ENCODE measurements around the gene MYBPHL.

Gene MYBPHL, protein sequence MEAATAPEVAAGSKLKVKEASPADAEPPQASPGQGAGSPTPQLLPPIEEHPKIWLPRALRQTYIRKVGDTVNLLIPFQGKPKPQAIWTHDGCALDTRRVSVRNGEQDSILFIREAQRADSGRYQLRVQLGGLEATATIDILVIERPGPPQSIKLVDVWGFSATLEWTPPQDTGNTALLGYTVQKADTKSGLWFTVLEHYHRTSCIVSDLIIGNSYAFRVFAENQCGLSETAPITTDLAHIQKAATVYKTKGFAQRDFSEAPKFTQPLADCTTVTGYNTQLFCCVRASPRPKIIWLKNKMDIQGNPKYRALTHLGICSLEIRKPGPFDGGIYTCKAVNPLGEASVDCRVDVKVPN

DNA sequence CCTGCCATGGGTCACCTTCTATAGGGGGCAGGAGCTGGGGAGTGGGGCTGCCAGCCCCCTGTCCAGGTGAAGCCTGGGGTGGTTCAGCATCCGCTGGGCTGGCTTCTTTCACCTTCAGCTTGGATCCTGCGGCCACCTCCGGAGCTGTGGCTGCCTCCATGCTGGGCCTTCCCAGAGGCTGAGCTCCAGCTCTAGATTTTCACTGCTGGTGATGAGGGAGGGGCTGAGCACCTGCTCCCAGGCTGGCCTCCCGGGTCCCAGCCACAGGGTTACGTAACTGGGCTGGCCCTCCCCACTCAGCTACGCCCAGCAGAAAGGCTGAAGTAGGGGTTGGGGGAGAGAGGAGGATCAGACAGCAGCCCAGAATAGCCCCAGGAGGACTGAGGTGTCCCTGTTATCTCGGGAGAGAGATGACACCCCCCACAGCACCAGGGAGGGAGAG, at the start of gene MYBPHL:
MYBPHL (minus strand) TSS at position 180 of the 442 bp plus-strand sequence; CDS start at position 160, 20 bp downstream.
- TF ChIP-seq, protein P1, sequence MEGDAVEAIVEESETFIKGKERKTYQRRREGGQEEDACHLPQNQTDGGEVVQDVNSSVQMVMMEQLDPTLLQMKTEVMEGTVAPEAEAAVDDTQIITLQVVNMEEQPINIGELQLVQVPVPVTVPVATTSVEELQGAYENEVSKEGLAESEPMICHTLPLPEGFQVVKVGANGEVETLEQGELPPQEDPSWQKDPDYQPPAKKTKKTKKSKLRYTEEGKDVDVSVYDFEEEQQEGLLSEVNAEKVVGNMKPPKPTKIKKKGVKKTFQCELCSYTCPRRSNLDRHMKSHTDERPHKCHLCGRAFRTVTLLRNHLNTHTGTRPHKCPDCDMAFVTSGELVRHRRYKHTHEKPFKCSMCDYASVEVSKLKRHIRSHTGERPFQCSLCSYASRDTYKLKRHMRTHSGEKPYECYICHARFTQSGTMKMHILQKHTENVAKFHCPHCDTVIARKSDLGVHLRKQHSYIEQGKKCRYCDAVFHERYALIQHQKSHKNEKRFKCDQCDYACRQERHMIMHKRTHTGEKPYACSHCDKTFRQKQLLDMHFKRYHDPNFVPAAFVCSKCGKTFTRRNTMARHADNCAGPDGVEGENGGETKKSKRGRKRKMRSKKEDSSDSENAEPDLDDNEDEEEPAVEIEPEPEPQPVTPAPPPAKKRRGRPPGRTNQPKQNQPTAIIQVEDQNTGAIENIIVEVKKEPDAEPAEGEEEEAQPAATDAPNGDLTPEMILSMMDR (IDR thresholded peaks at IDR 0.05; ENCODE audit: extremely low read depth, missing control alignments) = no peak
- no peak for DNase-seq (ENCODE audit: low spot score)

DNA sequence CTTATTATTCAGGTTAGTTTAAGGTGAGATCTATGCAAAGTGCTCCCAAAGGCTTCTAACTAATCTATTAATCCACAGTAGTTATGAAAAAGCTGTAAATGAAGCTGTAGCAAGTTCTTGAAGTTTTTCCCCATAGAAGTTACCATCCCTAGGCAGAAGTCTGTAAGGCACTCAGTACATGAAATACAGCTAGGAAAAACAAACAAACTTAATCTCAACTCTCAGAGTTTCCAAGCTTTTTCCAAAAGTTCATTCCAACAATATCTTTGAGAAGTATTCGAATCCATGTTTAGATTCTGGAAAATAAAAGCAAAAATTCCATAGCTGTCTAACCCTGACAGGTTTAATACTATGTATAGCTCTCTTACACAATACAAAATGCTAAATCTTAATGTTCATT, 49.7 kb upstream of the MYBPHL start:
- TF ChIP-seq, protein P1 (IDR thresholded peaks at IDR 0.05; ENCODE audit: extremely low read depth, missing control alignments) = no peak
- DNase-seq (ENCODE audit: low spot score) = no peak

DNA sequence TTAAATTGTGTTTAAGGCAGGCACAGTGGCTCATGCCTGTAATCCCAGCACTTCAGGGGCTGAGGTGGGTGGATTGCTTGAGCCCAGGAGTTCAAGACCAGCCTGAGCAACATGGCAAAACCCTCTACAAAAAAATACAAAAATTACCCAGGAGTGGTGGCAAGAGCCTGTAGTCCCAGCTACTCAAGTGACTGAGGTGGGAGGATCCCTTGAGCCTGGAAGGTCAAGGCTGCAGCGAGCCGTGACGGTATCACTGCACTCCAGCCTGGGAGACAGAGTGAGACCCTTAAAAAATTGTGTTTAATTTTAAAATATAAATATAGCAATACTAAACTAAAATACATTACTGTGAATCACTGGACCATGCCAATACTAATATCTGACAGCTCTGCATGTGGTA, 48.1 kb upstream of the MYBPHL start:
- DNase-seq (ENCODE audit: low spot score) = no peak

DNA sequence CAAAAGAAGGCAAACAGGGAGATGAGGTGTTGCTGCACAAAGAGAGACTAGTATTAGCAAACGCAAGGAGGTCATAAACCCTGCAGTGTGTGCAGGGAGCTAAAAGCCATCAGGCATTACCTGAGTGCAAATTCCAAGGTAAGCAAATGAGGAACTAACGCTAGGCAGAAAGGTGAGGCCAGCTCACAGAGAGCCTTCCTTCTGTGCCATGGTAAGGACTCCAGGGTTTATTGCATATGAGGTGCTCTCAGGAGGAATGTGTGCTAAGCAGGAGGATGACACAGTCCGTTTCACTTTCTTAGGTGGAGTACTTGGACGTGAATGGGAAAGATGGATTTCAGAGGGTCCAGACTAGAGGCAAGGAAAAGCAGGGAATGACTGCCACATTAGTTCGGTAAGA, 44.6 kb upstream of the MYBPHL start:
- TF ChIP-seq, protein P1 (IDR thresholded peaks at IDR 0.05; ENCODE audit: extremely low read depth, missing control alignments) = no peak
- DNase-seq (ENCODE audit: low spot score) = no peak

More for the DNA sequence above, 48.1 kb upstream of the MYBPHL start:
- TF ChIP-seq, protein P1 (IDR thresholded peaks at IDR 0.05; ENCODE audit: extremely low read depth, missing control alignments) = no peak

DNA sequence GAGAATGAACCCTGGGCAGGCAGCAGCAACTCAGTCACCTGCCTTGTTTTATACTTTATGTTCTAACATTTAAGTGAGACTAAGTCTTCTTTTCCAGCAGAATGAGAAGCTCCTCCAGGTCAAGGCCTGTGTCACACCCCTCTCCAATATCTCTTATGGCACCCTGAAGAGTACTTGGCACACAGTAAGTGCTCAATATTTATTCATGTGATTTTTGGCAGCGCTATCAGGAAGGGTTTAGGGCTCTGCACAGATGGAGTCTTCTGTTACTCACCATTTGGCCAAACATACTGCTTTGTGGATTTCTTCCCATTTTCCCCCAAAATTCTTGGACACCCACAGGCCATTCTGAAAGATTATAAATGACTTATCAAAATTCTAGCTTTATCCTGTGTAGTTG, 43.8 kb upstream of the MYBPHL start:
- TF ChIP-seq, protein P1 (IDR thresholded peaks at IDR 0.05; ENCODE audit: extremely low read depth, missing control alignments) = no peak
- no peak for DNase-seq (ENCODE audit: low spot score)

DNA sequence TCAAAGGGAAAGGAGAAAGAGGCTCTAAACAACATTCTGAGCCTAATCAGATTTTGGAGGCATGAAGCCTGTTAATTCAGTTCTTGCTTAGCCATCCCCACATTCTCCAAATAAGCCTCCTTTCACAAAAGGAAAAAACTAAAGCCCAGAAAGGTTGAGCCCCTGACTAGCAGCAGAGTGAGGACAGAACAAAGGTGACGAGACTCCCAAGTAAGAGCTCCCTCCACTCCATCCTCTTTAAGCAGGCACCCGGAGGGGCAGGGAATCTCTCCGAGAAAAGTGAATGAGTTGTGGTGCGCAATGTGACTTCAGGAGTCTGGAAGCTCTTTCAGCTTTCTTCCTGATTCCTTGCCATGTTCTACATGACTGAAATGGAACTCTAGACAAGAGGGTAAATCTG, 43.4 kb upstream of the MYBPHL start:
- no peak for DNase-seq (ENCODE audit: low spot score)
- TF ChIP-seq, protein P1 (IDR thresholded peaks at IDR 0.05; ENCODE audit: extremely low read depth, missing control alignments) = no peak

DNA sequence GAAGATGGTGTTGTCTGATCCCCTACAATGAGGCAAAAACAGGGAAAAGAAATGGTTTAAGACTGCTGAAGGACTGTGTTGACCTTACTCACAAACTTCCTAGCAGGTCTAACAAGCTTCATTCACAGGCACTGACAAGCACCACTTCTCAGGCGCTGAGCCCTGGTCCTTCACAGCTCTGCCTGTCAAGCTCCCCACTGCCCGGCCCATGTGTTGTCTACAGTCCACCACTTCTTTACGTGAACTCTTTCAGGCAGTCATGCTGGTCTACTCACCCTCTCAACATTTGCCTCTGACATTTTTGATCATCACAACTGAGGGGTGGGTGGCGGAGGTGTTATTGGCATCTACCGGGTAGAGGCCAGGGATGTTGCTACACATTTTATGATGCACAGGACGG, 40.7 kb upstream of the MYBPHL start:
- TF ChIP-seq, protein P1 (IDR thresholded peaks at IDR 0.05; ENCODE audit: extremely low read depth, missing control alignments) = no peak
- DNase-seq (ENCODE audit: low spot score) = no peak
